Tibial nerve (tissue), 4 donors: Measurements from ENCODE around the gene TBC1D7. TPM values are rescaled to one million over a fixed set of nuclear protein-coding genes. Genes with fewer than 3 reads are reported as not detected.
A peak's percentile ranks its signal among the peaks of the same experiment; 100 is the strongest.
"Not testable (repeated sequence)": the region's sequence is repeated elsewhere in the genome, so short reads cannot be mapped to it uniquely, and the experiment has no call there.

Experiments used
- DNase-seq, 2 donors: peaks; one replicate each; pipeline ENCODE4 v3.0.0-alpha.2; 2019; ENCODE audit warnings: low spot score in 2 of 2
- H3K27ac ChIP-seq, 4 donors: fragments of 200-600 bp; sonication (generic) in 3 of 4; one replicate each; pipeline ENCODE4 v1.5.1; 2017 to 2019; ENCODE audit warnings: mild to moderate bottlenecking in 1 of 4
- H3K27me3 ChIP-seq, 2 donors: fragments of 200-600 bp; sonication (generic) in 1 of 2; one replicate each; pipeline versions ENCODE4 v1.5.1 to v1.6.0; 2017 to 2019
- H3K36me3 ChIP-seq, 3 donors: fragments of 200-600 bp; sonication (generic); one replicate each; pipeline ENCODE4 v1.5.1; 2018 to 2019
- H3K4me1 ChIP-seq, 4 donors: fragments of 200-600 bp; sonication (generic) in 3 of 4; one replicate each; pipeline ENCODE4 v1.5.1; 2017 to 2019
- H3K4me3 ChIP-seq, 4 donors: fragments of 200-600 bp; sonication (generic) in 3 of 4; one replicate each; pipeline ENCODE4 v1.5.1; 2017 to 2019; ENCODE audit warnings: mild to moderate bottlenecking in 1 of 4, moderate library complexity in 1 of 4
- H3K9me3 ChIP-seq, 4 donors: fragments of 200-600 bp; sonication (generic) in 3 of 4; one replicate each; pipeline ENCODE4 v1.5.1; 2017 to 2019
- EP300 ChIP-seq, 2 donors: sonication (generic); formaldehyde crosslinking; IDR thresholded peaks; one replicate each; pipeline ENCODE4 v1.6.1; 2017; ENCODE audit warnings: antibody characterized with exemption in 2 of 2, mild to moderate bottlenecking in 1 of 2
- POLR2A ChIP-seq, 2 donors: fragments of 450-650 bp; IDR thresholded peaks; one replicate each; pipeline ENCODE4 v1.6.1; 2017; ENCODE audit warnings: antibody characterized with exemption in 2 of 2, mild to moderate bottlenecking in 2 of 2, moderate library complexity in 2 of 2
- WGBS, 2 donors: methylation state at CpG; one replicate each; pipeline ENCODE4 v1.1.5; 2018; 5-methylcytosine and 5-hydroxymethylcytosine counted together
- total RNA-seq, 4 donors: library from RNA; depleted of rRNA; stranded (reverse); fragments of >200 nt; gene quantifications; one replicate each; pipeline ENCODE4 v1.1.0, GENCODE V29; 2016
- TF ChIP-seq, protein P1 (sequence below), 5 experiments: fragments of 200-600 bp in 3 of 5; fragments of 450-650 bp in 2 of 5; sonication (generic) in 3 of 5; IDR thresholded peaks; one replicate each; pipeline ENCODE4 v1.5.1; 2016 to 2019; ENCODE audit warnings: antibody characterized with exemption in 5 of 5, mild to moderate bottlenecking in 3 of 5, moderate library complexity in 2 of 5

The TBC1D7 gene
- total RNA-seq, 4 donors from 2014 or later = 5.5 to 28.2 (median 7.1) TPM

- H3K27me3 ChIP-seq = no peaks in the 10 kb centered on the region
- H3K4me1 ChIP-seq = peaks cover 0 to 21% (median 5%) of the 10 kb centered on the region in 4 donors
- DNase-seq = no peak
- TF ChIP-seq, protein P1, sequence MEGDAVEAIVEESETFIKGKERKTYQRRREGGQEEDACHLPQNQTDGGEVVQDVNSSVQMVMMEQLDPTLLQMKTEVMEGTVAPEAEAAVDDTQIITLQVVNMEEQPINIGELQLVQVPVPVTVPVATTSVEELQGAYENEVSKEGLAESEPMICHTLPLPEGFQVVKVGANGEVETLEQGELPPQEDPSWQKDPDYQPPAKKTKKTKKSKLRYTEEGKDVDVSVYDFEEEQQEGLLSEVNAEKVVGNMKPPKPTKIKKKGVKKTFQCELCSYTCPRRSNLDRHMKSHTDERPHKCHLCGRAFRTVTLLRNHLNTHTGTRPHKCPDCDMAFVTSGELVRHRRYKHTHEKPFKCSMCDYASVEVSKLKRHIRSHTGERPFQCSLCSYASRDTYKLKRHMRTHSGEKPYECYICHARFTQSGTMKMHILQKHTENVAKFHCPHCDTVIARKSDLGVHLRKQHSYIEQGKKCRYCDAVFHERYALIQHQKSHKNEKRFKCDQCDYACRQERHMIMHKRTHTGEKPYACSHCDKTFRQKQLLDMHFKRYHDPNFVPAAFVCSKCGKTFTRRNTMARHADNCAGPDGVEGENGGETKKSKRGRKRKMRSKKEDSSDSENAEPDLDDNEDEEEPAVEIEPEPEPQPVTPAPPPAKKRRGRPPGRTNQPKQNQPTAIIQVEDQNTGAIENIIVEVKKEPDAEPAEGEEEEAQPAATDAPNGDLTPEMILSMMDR (IDR thresholded peaks at IDR 0.05) = peak; percentile 50 to 69 (median 64)
- no peak for TF ChIP-seq EP300 (IDR thresholded peaks at IDR 0.05)
- TF ChIP-seq POLR2A (IDR thresholded peaks at IDR 0.05) = no peak
- WGBS, 2 donors = 59 to 62% methylated on average over 13 of the region's 13 CpGs
- H3K36me3 ChIP-seq = no peaks in the 10 kb centered on the region
- no peak overlapping the region for H3K27ac ChIP-seq
- no peak overlapping the region for H3K4me3 ChIP-seq
- H3K9me3 ChIP-seq = no peaks in the 10 kb centered on the region
Measured at GRCh38 chr6:13331516-13332348, 3.4 kb upstream of the TBC1D7 start.

- Histone ChIP-seq H3K27ac (peak overlapping the region; percentile 77 to 92 (median 91)), H3K9me3 (no peaks in the 10 kb centered on the region), H3K27me3 (no peaks in the 10 kb centered on the region), H3K36me3 (peaks cover 0 to 23% (median 0%) of the 10 kb centered on the region in 3 donors), H3K4me1 (peaks cover 0 to 21% (median 7%) of the 10 kb centered on the region in 4 donors), H3K4me3 (peak overlapping the region; percentile 65 to 87 (median 80))
- no peak for DNase-seq
- WGBS, 2 donors = 3 to 5% methylated on average over 2 of the region's 2 CpGs
- TF ChIP-seq POLR2A (IDR thresholded peaks at IDR 0.05) (no peak), EP300 (IDR thresholded peaks at IDR 0.05) (no peak)
- TF ChIP-seq, protein P1 (IDR thresholded peaks at IDR 0.05) = no peak
Measured at GRCh38 chr6:13328875-13329183, 492 bp upstream of the TBC1D7 start.

- 0 to 1% methylated on average over 10 of the region's 10 CpGs for WGBS, 2 donors
- H3K27ac ChIP-seq = peak overlapping the region in 3 of 4 donors; percentile 90 to 92 (median 92)
Measured at GRCh38 chr6:13327691-13328075, 654 bp downstream of the TBC1D7 start.

GRCh38 chr6:13326031-13326586 lies 2.2 kb downstream of the TBC1D7 start:
- H3K27me3 ChIP-seq, H3K9me3 ChIP-seq, DNase-seq, H3K27ac ChIP-seq, H3K4me3 ChIP-seq: not testable (repeated sequence)
- H3K4me1 ChIP-seq = peaks cover 0 to 21% (median 7%) of the 10 kb centered on the region in 4 donors
- WGBS, 2 donors = 65 to 70% methylated on average over 3 of the region's 3 CpGs
- H3K36me3 ChIP-seq = peaks cover 0 to 50% (median 0%) of the 10 kb centered on the region in 3 donors

More at GRCh38 chr6:13327691-13328075, 654 bp downstream of the TBC1D7 start:
- peaks cover 0 to 34% (median 0%) of the 10 kb centered on the region in 3 donors for H3K36me3 ChIP-seq
- peaks cover 0 to 21% (median 7%) of the 10 kb centered on the region in 4 donors for H3K4me1 ChIP-seq
- no peaks in the 10 kb centered on the region for H3K27me3 ChIP-seq
- no peaks in the 10 kb centered on the region for H3K9me3 ChIP-seq
- no peak for DNase-seq
- H3K4me3 ChIP-seq = peak overlapping the region; percentile 65 to 87 (median 80)
- TF ChIP-seq, protein P1 (IDR thresholded peaks at IDR 0.05) = no peak
- TF ChIP-seq POLR2A (IDR thresholded peaks at IDR 0.05) (no peak), EP300 (IDR thresholded peaks at IDR 0.05) (no peak)

GRCh38 chr6:13319891-13320564 lies 8.3 kb downstream of the TBC1D7 start:
- H3K36me3 ChIP-seq = peaks cover 6 to 100% (median 30%) of the 10 kb centered on the region in 3 donors
- DNase-seq = no peak
- H3K27ac ChIP-seq = no peak overlapping the region
- TF ChIP-seq POLR2A (IDR thresholded peaks at IDR 0.05) (no peak), EP300 (IDR thresholded peaks at IDR 0.05) (no peak)
- TF ChIP-seq, protein P1 (IDR thresholded peaks at IDR 0.05) = no peak
- 85 to 88% methylated on average over 5 of the region's 5 CpGs for WGBS, 2 donors
- no peaks in the 10 kb centered on the region for H3K4me1 ChIP-seq
- no peak overlapping the region for H3K4me3 ChIP-seq
- no peaks in the 10 kb centered on the region for H3K27me3 ChIP-seq
- no peaks in the 10 kb centered on the region for H3K9me3 ChIP-seq
